HG03280 (cell line): ENCODE results near the gene CPT1A.
A peak's percentile ranks its signal among the peaks of the same experiment; 100 is the strongest.

ENCODE experiments used
- ATAC-seq: cut with Tn5 transposase; IDR thresholded peaks from one replicate; pipeline ENCODE4 v1.9.1; 2021; ENCODE audit warnings: mild to moderate bottlenecking, moderate library complexity; ENCODE audit not compliant: unreplicated experiment

Gene CPT1A

GRCh38 chr11:68854273-68854958, 12.7 kb upstream of the CPT1A start:
- no peak for ATAC-seq

GRCh38 chr11:68852628-68853027, 10.9 kb upstream of the CPT1A start:
- no peak for ATAC-seq

GRCh38 chr11:68848429-68848828, 6.7 kb upstream of the CPT1A start:
- no peak for ATAC-seq

- ATAC-seq = no peak
Measured at GRCh38 chr11:68847395-68847794, 5.7 kb upstream of the CPT1A start.

- ATAC-seq = no peak
Measured at GRCh38 chr11:68845351-68846002, 3.8 kb upstream of the CPT1A start.

GRCh38 chr11:68844801-68845200, 3.1 kb upstream of the CPT1A start:
- ATAC-seq = no peak

GRCh38 chr11:68844376-68844775, 2.7 kb upstream of the CPT1A start:
- ATAC-seq = no peak

GRCh38 chr11:68843703-68844312, 2.1 kb upstream of the CPT1A start:
- ATAC-seq = peak; percentile 44

GRCh38 chr11:68843052-68843561, 1.4 kb upstream of the CPT1A start:
- no peak for ATAC-seq

- ATAC-seq = no peak
Measured at GRCh38 chr11:68842427-68843051, 823 bp upstream of the CPT1A start.

- no peak for ATAC-seq
Measured at GRCh38 chr11:68840661-68841653, 759 bp downstream of the CPT1A start.

GRCh38 chr11:68839911-68840641, 1.6 kb downstream of the CPT1A start:
- no peak for ATAC-seq

- peak; percentile 46 for ATAC-seq
Measured at GRCh38 chr11:68839054-68839865, 2.5 kb downstream of the CPT1A start.

- no peak for ATAC-seq
Measured at GRCh38 chr11:68838572-68838964, 3.1 kb downstream of the CPT1A start.

GRCh38 chr11:68837583-68838571, 3.8 kb downstream of the CPT1A start:
- ATAC-seq = no peak

- ATAC-seq = no peak
Measured at GRCh38 chr11:68835749-68836148, 6.0 kb downstream of the CPT1A start.

GRCh38 chr11:68835328-68835727, 6.4 kb downstream of the CPT1A start:
- no peak for ATAC-seq
